Ascending aorta (tissue), 2 donors: ENCODE results near the gene CLPTM1L. TPM values are rescaled to one million over a fixed set of nuclear protein-coding genes. Genes with fewer than 3 reads are reported as not detected.

Experiments used
- DNase-seq, 2 donors: peaks; one replicate each; pipeline ENCODE4 v3.0.0-alpha.2; 2019; ENCODE audit warnings: low spot score in 2 of 2
- H3K27ac ChIP-seq, 2 donors: fragments of 200-600 bp; sonication (generic); one replicate each; pipeline ENCODE4 v1.5.1; 2016 to 2017; ENCODE audit warnings: mild to moderate bottlenecking in 1 of 2
- H3K27me3 ChIP-seq: fragments of 200-600 bp; sonication (generic); one replicate; pipeline ENCODE4 v1.5.1; 2017
- H3K36me3 ChIP-seq, 2 donors: fragments of 200-600 bp; sonication (generic); one replicate each; pipeline ENCODE4 v1.5.1; 2016
- H3K4me1 ChIP-seq, 2 donors: fragments of 200-600 bp; sonication (generic); one replicate each; pipeline ENCODE4 v1.5.1; 2016 to 2017; ENCODE audit warnings: mild to moderate bottlenecking in 1 of 2
- H3K4me3 ChIP-seq, 2 donors: fragments of 200-600 bp; sonication (generic); one replicate each; pipeline ENCODE4 v1.5.1; 2016 to 2017; ENCODE audit warnings: mild to moderate bottlenecking in 1 of 2
- H3K9me3 ChIP-seq, 2 donors: fragments of 200-600 bp; sonication (generic); one replicate each; pipeline ENCODE4 v1.5.1; 2016
- CTCF ChIP-seq, 3 experiments: fragments of 200-600 bp in 2 of 3; fragments of 450-650 bp in 1 of 3; sonication (generic) in 2 of 3; IDR thresholded peaks; one replicate each; pipeline ENCODE4 v1.5.1; 2016 to 2019; ENCODE audit warnings: antibody characterized with exemption in 3 of 3, mild to moderate bottlenecking in 1 of 3, moderate library complexity in 1 of 3
- intact Hi-C: fragments of 100-400 bp; cut with DNase I; formaldehyde crosslinking; loops from one replicate; pipeline ENCODE4 v1.15.1; 2023
- total RNA-seq: library from RNA; depleted of rRNA; stranded (reverse); fragments of >200 nt; gene quantifications from one replicate; pipeline ENCODE4 v1.1.0, GENCODE V29; 2016

CLPTM1L gene
- total RNA-seq, 1 donor from 2014 or later: 23.6 TPM

GRCh38 chr5:1270933-1271914 lies 73.7 kb downstream of the CLPTM1L start:
- Histone ChIP-seq H3K9me3 (no peaks in the 10 kb centered on the region), H3K4me3 (no peak overlapping the region), H3K4me1 (no peaks in the 10 kb centered on the region), H3K27ac (no peak overlapping the region), H3K27me3 (no peaks in the 10 kb centered on the region), H3K36me3 (no peaks in the 10 kb centered on the region)
- intact Hi-C loops: no loop called here
- DNase-seq: no peak
- TF ChIP-seq CTCF (IDR thresholded peaks at IDR 0.05): no peak

- no peaks in the 10 kb centered on the region for H3K4me1 ChIP-seq
- no peak overlapping the region for H3K4me3 ChIP-seq
- no peak for DNase-seq
- no peak for TF ChIP-seq CTCF (IDR thresholded peaks at IDR 0.05)
- no peaks in the 10 kb centered on the region for H3K36me3 ChIP-seq
- H3K9me3 ChIP-seq: no peaks in the 10 kb centered on the region
- intact Hi-C loops: no loop called here
- no peaks in the 10 kb centered on the region for H3K27me3 ChIP-seq
- H3K27ac ChIP-seq: no peak overlapping the region
These were observed 74.5 kb downstream of the CLPTM1L start for GRCh38 chr5:1270426-1270825.

- Histone ChIP-seq H3K27me3 (no peaks in the 10 kb centered on the region), H3K36me3 (no peaks in the 10 kb centered on the region), H3K4me1 (no peaks in the 10 kb centered on the region), H3K4me3 (no peak overlapping the region), H3K27ac (no peak overlapping the region), H3K9me3 (no peaks in the 10 kb centered on the region)
- no peak for DNase-seq
- intact Hi-C loops: no loop called here
- no peak for TF ChIP-seq CTCF (IDR thresholded peaks at IDR 0.05)
These were observed 76.2 kb downstream of the CLPTM1L start for GRCh38 chr5:1268666-1269065.

- H3K4me3 ChIP-seq: no peak overlapping the region
- H3K36me3 ChIP-seq: no peaks in the 10 kb centered on the region
- no peaks in the 10 kb centered on the region for H3K4me1 ChIP-seq
- TF ChIP-seq CTCF (IDR thresholded peaks at IDR 0.05): no peak
- DNase-seq: no peak
- H3K9me3 ChIP-seq: no peaks in the 10 kb centered on the region
- intact Hi-C loops: no loop called here
- no peaks in the 10 kb centered on the region for H3K27me3 ChIP-seq
- no peak overlapping the region for H3K27ac ChIP-seq
These were observed 76.8 kb downstream of the CLPTM1L start for GRCh38 chr5:1268056-1268455.

Other genes starting within 250 kb of the CLPTM1L start
- gene SLC12A7, start 233.0 kb downstream of the CLPTM1L start, total RNA-seq: 101 TPM
- not detected for gene SLC6A19, start 143.5 kb downstream of the CLPTM1L start, total RNA-seq
- gene SLC6A18, start 119.7 kb downstream of the CLPTM1L start, total RNA-seq: not detected
- not detected for gene TERT, start 50.0 kb downstream of the CLPTM1L start, total RNA-seq
- not detected for gene SLC6A3, start 100.3 kb upstream of the CLPTM1L start, total RNA-seq
- 86.2 TPM for gene LPCAT1, start 178.9 kb upstream of the CLPTM1L start, total RNA-seq